GM21619 (cell line): ENCODE results near the gene TMEM225B.
A peak's percentile ranks its signal among the peaks of the same experiment; 100 is the strongest.
"Not testable (repeated sequence)": the region's sequence is repeated elsewhere in the genome, so short reads cannot be mapped to it uniquely, and the experiment has no call there.

Experiments used
- ATAC-seq: cut with Tn5 transposase; IDR thresholded peaks from one replicate; pipeline ENCODE4 v1.9.1; 2021; ENCODE audit not compliant: unreplicated experiment

TMEM225B gene

GRCh38 chr7:99579281-99579955, 18.6 kb upstream of the TMEM225B start:
- no peak for ATAC-seq

GRCh38 chr7:99579956-99580777, 17.9 kb upstream of the TMEM225B start:
- no peak for ATAC-seq

- not testable (repeated sequence) for ATAC-seq
Observed at GRCh38 chr7:99580778-99581332, 17.2 kb upstream of the TMEM225B start.

- no peak for ATAC-seq
Observed at GRCh38 chr7:99588868-99589267, 9.2 kb upstream of the TMEM225B start.

- no peak for ATAC-seq
Observed at GRCh38 chr7:99594948-99595745, 2.9 kb upstream of the TMEM225B start.

- no peak for ATAC-seq
Observed at GRCh38 chr7:99596408-99596955, 1.6 kb upstream of the TMEM225B start.

GRCh38 chr7:99599836-99600235, 1.8 kb downstream of the TMEM225B start:
- ATAC-seq = no peak

- ATAC-seq = no peak
Observed at GRCh38 chr7:99601656-99602310, 3.7 kb downstream of the TMEM225B start.

GRCh38 chr7:99605527-99605926, 7.5 kb downstream of the TMEM225B start:
- ATAC-seq = no peak

GRCh38 chr7:99606531-99606930, 8.5 kb downstream of the TMEM225B start:
- no peak for ATAC-seq

GRCh38 chr7:99607548-99607947, 9.5 kb downstream of the TMEM225B start:
- no peak for ATAC-seq

- ATAC-seq = no peak
Observed at GRCh38 chr7:99614495-99614894, 16.4 kb downstream of the TMEM225B start.

- ATAC-seq = no peak
Observed at GRCh38 chr7:99615989-99616358, 17.9 kb downstream of the TMEM225B start.

- peak; percentile 94 for ATAC-seq
Observed at GRCh38 chr7:99616359-99617191, 18.5 kb downstream of the TMEM225B start, which contains the start of gene ZSCAN25. Gene ZSCAN25 (plus strand): TSS chr7:99616946. CDS start chr7:99619607, 2,661 bp downstream.

- ATAC-seq = peak; percentile 28
Observed at GRCh38 chr7:99617192-99617781, 19.2 kb downstream of the TMEM225B start.

- ATAC-seq = no peak
Observed at GRCh38 chr7:99618726-99619125, 20.7 kb downstream of the TMEM225B start.

- no peak for ATAC-seq
Observed at GRCh38 chr7:99619571-99620130, 21.6 kb downstream of the TMEM225B start.

- ATAC-seq = no peak
Observed at GRCh38 chr7:99621271-99621670, 23.2 kb downstream of the TMEM225B start.

- ATAC-seq = no peak
Observed at GRCh38 chr7:99622596-99622995, 24.5 kb downstream of the TMEM225B start.
